ENCODE data around the gene SH3BGRL2. TPM values are rescaled to one million over a fixed set of nuclear protein-coding genes. Genes with fewer than 3 reads are reported as not detected.

The SH3BGRL2 gene
- total and polyA plus RNA-seq, 2 of the 8 experiments (the other 6 are each of a cell fraction or from before 2014, with no cell fraction given) = 6.0 to 20.3 TPM

DNA sequence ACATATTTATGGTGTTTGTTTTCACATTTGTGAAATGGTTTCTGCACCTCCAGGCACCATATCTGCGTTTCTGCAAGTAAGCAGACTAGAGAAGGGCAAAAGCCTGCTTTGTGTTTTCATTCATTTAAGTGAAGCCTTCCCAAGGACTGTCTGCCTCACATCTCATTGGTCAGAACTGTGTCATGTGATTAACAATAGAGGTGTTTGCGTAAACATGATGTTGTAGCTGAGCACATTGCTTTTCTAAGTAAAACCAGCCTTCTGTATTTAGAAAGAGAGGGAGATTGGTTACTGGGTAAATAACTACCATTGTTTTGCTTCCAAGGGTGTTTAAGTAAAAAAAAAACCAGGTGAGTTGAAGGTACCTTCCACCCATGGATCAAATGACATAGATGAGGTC, 39.7 kb downstream of the SH3BGRL2 start:
- no peak for FAIRE-seq

More for the DNA sequence above, 39.7 kb downstream of the SH3BGRL2 start:
- Histone ChIP-seq H3K27ac (ENCODE audit: low read depth, low read length) (no peak overlapping the region), H3K4ac (replicated peaks; ENCODE audit: insufficient read length, low read depth, low read length) (no peak overlapping the region), H4K20me1 (replicated peaks in 1 of 2; ENCODE audit: control insufficient read depth in 1 of 2, insufficient read depth in 2 of 2, low read length in 2 of 2) (no peaks in the 10 kb centered on the region), H3K18ac (ENCODE audit: extremely low read depth, low read length) (no peak overlapping the region), H3K23me2 (ENCODE audit: low read depth, low read length) (no peaks in the 10 kb centered on the region), H3K4me1 (replicated peaks in 1 of 4; ENCODE audit: control insufficient read depth in 3 of 4, insufficient read depth in 4 of 4, low read length in 3 of 4) (peaks cover 0 to 9% (median 6%) of the 10 kb centered on the region in 4 experiments; a peak in 5 of 7 replicates), H3K4me3 (ENCODE audit: extremely low read depth in 1 of 4, insufficient read depth in 2 of 4, low read depth in 3 of 4, low read length in 4 of 4) (no peak overlapping the region), H3K9me3 (ENCODE audit: insufficient read depth in 2 of 2, low read depth in 1 of 2, low read length in 1 of 2) (no peaks in the 10 kb centered on the region), H3K56ac (replicated peaks; ENCODE audit: insufficient read length, low read depth, low read length) (no peak overlapping the region), H3K27me3 (replicated peaks in 1 of 4; ENCODE audit: control insufficient read depth in 3 of 4, extremely low read depth in 1 of 4, insufficient read depth in 3 of 4, low read length in 3 of 4) (no peaks in the 10 kb centered on the region), H3K4me2 (ENCODE audit: insufficient read depth in 1 of 2, low read depth in 2 of 2, low read length in 2 of 2) (no peak overlapping the region), H2BK120ac (replicated peaks; ENCODE audit: low read depth, low read length) (no peak overlapping the region), H3K79me2 (ENCODE audit: control insufficient read depth in 1 of 2, insufficient read depth in 2 of 2, low read length in 2 of 2) (no peaks in the 10 kb centered on the region), H2AFZ (ENCODE audit: low read length) (no peak overlapping the region), H2BK15ac (ENCODE audit: low read length) (no peak overlapping the region), H2BK12ac (ENCODE audit: low read depth, low read length) (no peak overlapping the region), H3K14ac (ENCODE audit: insufficient read length) (no peak overlapping the region), H2BK5ac (ENCODE audit: low read depth, low read length) (no peak overlapping the region), H3K79me1 (ENCODE audit: low read depth, low read length) (no peaks in the 10 kb centered on the region; the same call in 1 of the 2 replicates), H4K91ac (replicated peaks; ENCODE audit: insufficient read length, low read length) (no peak overlapping the region), H4K8ac (ENCODE audit: extremely low read depth, insufficient read depth, low read length) (no peak overlapping the region), H3K36me3 (ENCODE audit: control insufficient read depth in 2 of 4, insufficient read depth in 4 of 4, low read length in 3 of 4) (no peaks in the 10 kb centered on the region; a peak in 1 of 8 replicates), H2BK20ac (ENCODE audit: low read length) (no peak overlapping the region), H2AK5ac (ENCODE audit: low read depth, low read length) (no peak overlapping the region), H3K9ac (replicated peaks in 1 of 4; ENCODE audit: extremely low read depth in 1 of 4, low read depth in 3 of 4, low read length in 3 of 4) (no peak overlapping the region), H3K23ac (ENCODE audit: insufficient read length) (no peak overlapping the region), H4K5ac (ENCODE audit: insufficient read length, low read depth, low read length) (no peak overlapping the region)
- no peak for DNase-seq (ENCODE audit: low read depth in 1 of 2, low spot score in 2 of 2)
- TF ChIP-seq, protein P1, sequence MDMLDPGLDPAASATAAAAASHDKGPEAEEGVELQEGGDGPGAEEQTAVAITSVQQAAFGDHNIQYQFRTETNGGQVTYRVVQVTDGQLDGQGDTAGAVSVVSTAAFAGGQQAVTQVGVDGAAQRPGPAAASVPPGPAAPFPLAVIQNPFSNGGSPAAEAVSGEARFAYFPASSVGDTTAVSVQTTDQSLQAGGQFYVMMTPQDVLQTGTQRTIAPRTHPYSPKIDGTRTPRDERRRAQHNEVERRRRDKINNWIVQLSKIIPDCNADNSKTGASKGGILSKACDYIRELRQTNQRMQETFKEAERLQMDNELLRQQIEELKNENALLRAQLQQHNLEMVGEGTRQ (IDR thresholded peaks at IDR 0.05; ENCODE audit: low read length) = peak; percentile 54; the same call in 1 of the 2 replicates
- no peak for TF ChIP-seq HDAC2 (IDR thresholded peaks at IDR 0.05; ENCODE audit: borderline replicate concordance in 1 of 2, low read depth in 2 of 2, low read length in 2 of 2)
- CTCF ChIA-PET (ENCODE audit: partially characterized antibody) = interaction anchor here (0.6 to 1.9 kb wide), 6 partner anchors 15 to 185 kb away, joined by 3 to 5 read pairs (median 3); no protein-coding TSS in a partner anchor
- POLR2A ChIA-PET (ENCODE audit: partially characterized antibody) = interaction anchor here (0.9 kb wide), 1 partner anchor 102 kb away, joined by 3 read pairs; no protein-coding TSS in a partner anchor
- WGBS, 2 experiments (ENCODE audit: extremely low coverage in 1 of 2, insufficient coverage in 1 of 2, insufficient read length in 1 of 2, insufficient replicate concordance in 2 of 2, low coverage in 1 of 2, low lambda C conversion rate in 2 of 2, missing lambda C conversion rate in 1 of 2) = 89% methylated on average over 2 of the region's 2 CpGs; no CpG with 5 or more reads in 1 of the 2 experiments

Measured in H1 (cell line).